Chondrocyte (in vitro differentiated cells): ENCODE measurements around the gene KIAA1217. TPM values are rescaled to one million over a fixed set of nuclear protein-coding genes. Genes with fewer than 3 reads are reported as not detected.

Source experiments
- DNase-seq: peaks from one replicate; pipeline ENCODE4 v3.0.0; 2021; ENCODE audit warnings: mixed read lengths, low spot score
- H3K27ac Mint-ChIP-seq: one replicate; pipeline ENCODE4 v1.8.0; 2021; ENCODE audit warnings: mild to moderate bottlenecking, moderate library complexity, mixed read lengths; ENCODE audit not compliant: unreplicated experiment
- H3K27me3 Mint-ChIP-seq: 2 replicates; pipeline ENCODE4 v1.8.0; 2021; ENCODE audit warnings: low read depth, mixed read lengths
- H3K36me3 Mint-ChIP-seq: 2 replicates; pipeline ENCODE4 v1.8.0; 2021; ENCODE audit warnings: low read depth, mixed read lengths
- H3K4me1 Mint-ChIP-seq: 2 replicates; pipeline ENCODE4 v1.8.0; 2021; ENCODE audit warnings: low read depth, mild to moderate bottlenecking, mixed read lengths
- H3K4me3 Mint-ChIP-seq: one replicate; pipeline ENCODE4 v1.8.0; 2021; ENCODE audit warnings: mild to moderate bottlenecking, moderate library complexity, mixed read lengths; ENCODE audit not compliant: unreplicated experiment
- H3K9me3 Mint-ChIP-seq: 2 replicates; pipeline ENCODE4 v1.8.0; 2021; ENCODE audit warnings: low read depth, mixed read lengths
- CTCF ChIP-seq: fragments of 200-600 bp; sonication (generic); IDR thresholded peaks from 2 replicates; pipeline ENCODE4 v1.5.0; 2021; ENCODE audit warnings: antibody characterized with exemption, mild to moderate bottlenecking, moderate library complexity
- total RNA-seq: library from RNA; stranded (reverse); gene quantifications from 3 replicates; pipeline ENCODE4 v1.2.1, GENCODE V29; 2021

The KIAA1217 gene
- total RNA-seq, 1 donor from 2014 or later = 13.2 TPM

DNA sequence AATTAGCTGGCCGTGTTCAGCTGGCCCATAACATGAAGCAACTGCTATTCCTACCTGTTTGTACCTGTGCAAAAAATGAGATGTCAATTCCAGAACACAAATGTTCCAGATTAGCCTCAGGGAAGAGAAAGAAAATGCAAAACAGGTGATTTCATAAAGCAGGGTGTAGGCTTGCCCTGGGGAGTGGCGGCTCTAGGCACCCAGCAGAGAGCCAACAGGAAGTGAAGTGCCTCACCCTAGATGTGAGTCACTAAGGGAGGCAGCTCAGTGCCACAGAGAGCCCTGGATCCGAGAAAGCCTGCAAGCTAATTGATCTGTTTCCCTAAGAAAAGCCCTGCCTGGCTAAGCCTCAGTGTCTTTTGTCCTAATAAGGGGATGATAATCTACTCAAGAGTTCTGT is 274.8 kb downstream of the KIAA1217 start:
- peaks cover 14% of the 10 kb centered on the region for H3K36me3 Mint-ChIP-seq
- H3K9me3 Mint-ChIP-seq = peaks cover 7% of the 10 kb centered on the region
- no peak for DNase-seq
- no peak overlapping the region for H3K27ac Mint-ChIP-seq
- H3K4me3 Mint-ChIP-seq = no peak overlapping the region
- H3K4me1 Mint-ChIP-seq = peaks cover 8% of the 10 kb centered on the region
- H3K27me3 Mint-ChIP-seq = peaks cover 3% of the 10 kb centered on the region
- TF ChIP-seq CTCF = no peak

GRCh38 chr10:24484771-24485170 is 275.8 kb downstream of the KIAA1217 start:
- DNase-seq = no peak
- no peak for TF ChIP-seq CTCF
- Mint-ChIP-seq H3K4me3 (no peak overlapping the region), H3K27me3 (peaks cover 3% of the 10 kb centered on the region), H3K36me3 (peaks cover 11% of the 10 kb centered on the region), H3K9me3 (no peaks in the 10 kb centered on the region), H3K27ac (no peak overlapping the region), H3K4me1 (peaks cover 8% of the 10 kb centered on the region)

- H3K4me1 Mint-ChIP-seq = peaks cover 8% of the 10 kb centered on the region
- H3K9me3 Mint-ChIP-seq = no peaks in the 10 kb centered on the region
- no peak overlapping the region for H3K27ac Mint-ChIP-seq
- peaks cover 3% of the 10 kb centered on the region for H3K27me3 Mint-ChIP-seq
- H3K36me3 Mint-ChIP-seq = peaks cover 11% of the 10 kb centered on the region
- no peak for DNase-seq
- no peak for TF ChIP-seq CTCF
- H3K4me3 Mint-ChIP-seq = no peak overlapping the region
These were observed 276.4 kb downstream of the KIAA1217 start for GRCh38 chr10:24485304-24485703.

GRCh38 chr10:24488631-24489030 is 279.7 kb downstream of the KIAA1217 start:
- Mint-ChIP-seq H3K4me1 (peaks cover 3% of the 10 kb centered on the region), H3K9me3 (no peaks in the 10 kb centered on the region), H3K27me3 (peaks cover 3% of the 10 kb centered on the region), H3K27ac (no peak overlapping the region), H3K36me3 (peaks cover 11% of the 10 kb centered on the region), H3K4me3 (no peak overlapping the region)
- DNase-seq = no peak
- TF ChIP-seq CTCF = no peak

- peaks cover 3% of the 10 kb centered on the region for H3K36me3 Mint-ChIP-seq
These were observed 284.2 kb downstream of the KIAA1217 start for GRCh38 chr10:24493165-24493564.

More at GRCh38 chr10:24493165-24493564, 284.2 kb downstream of the KIAA1217 start:
- no peak for DNase-seq
- Mint-ChIP-seq H3K27ac (no peak overlapping the region), H3K9me3 (no peaks in the 10 kb centered on the region), H3K4me3 (no peak overlapping the region), H3K27me3 (peaks cover under 1% of the 10 kb centered on the region), H3K4me1 (no peaks in the 10 kb centered on the region)
- no peak for TF ChIP-seq CTCF
